IMR-90 (cell line): ENCODE results near the gene P4HA3. TPM values are rescaled to one million over a fixed set of nuclear protein-coding genes. Genes with fewer than 3 reads are reported as not detected.

Experiments
- ATAC-seq: fragments of 200-7000 bp; cut with Tn5 transposase; 2 replicates; pipeline ENCODE4 v1.9.1; 2020; ENCODE audit warnings: low read depth, mild to moderate bottlenecking, moderate library complexity
- Bru-seq: library from RNA; stranded (reverse); fragments of 400-500 nt; gene quantifications from one replicate; lab custom pipeline; 2021; lab: Mats Ljungman, UMichigan
- BruChase-seq, 2 experiments: library from RNA; stranded (reverse); fragments of 400-500 nt; gene quantifications; one replicate each; lab custom pipeline; 2021; lab: Mats Ljungman, UMichigan
- BruUV-seq: library from RNA; stranded (reverse); fragments of 400-500 nt; replicated peaks from 2 replicates; lab custom pipeline; 2021; lab: Mats Ljungman, UMichigan
- CTCF ChIA-PET: fragments of 300-600 bp; formaldehyde crosslinking; extraction: SDS; loops from one replicate; lab custom pipeline; 2021; ENCODE audit warnings: antibody characterized with exemption; lab: Yijun Ruan, JAX
- POLR2A ChIA-PET: fragments of 300-600 bp; sonication (Branson Sonifier 250); formaldehyde crosslinking; loops from one replicate; lab custom pipeline; 2022; ENCODE audit warnings: antibody characterized with exemption; ENCODE audit not compliant: unreplicated experiment; lab: Charles Lee
- DNase-seq: peaks from one replicate; pipeline ENCODE4 v3.0.0; 2013
- H2AFZ ChIP-seq: replicated peaks from 2 replicates; pipeline ENCODE3; 2013; ENCODE audit warnings: low read length, mild to moderate bottlenecking; ENCODE audit not compliant: poor library complexity
- H2AK5ac ChIP-seq: 2 replicates; pipeline ENCODE4 v1.6.1; 2013; ENCODE audit warnings: low read depth, low read length, inconsistent platforms
- H2AK9ac ChIP-seq: replicated peaks from 2 replicates; pipeline ENCODE3; 2013; ENCODE audit warnings: mild to moderate bottlenecking, low read depth, low read length, moderate library complexity; ENCODE audit not compliant: poor library complexity
- H2BK120ac ChIP-seq: 2 replicates; pipeline ENCODE4 v1.6.1; 2013; ENCODE audit warnings: low read depth, low read length, inconsistent platforms
- H2BK15ac ChIP-seq: 3 replicates; pipeline ENCODE4 v1.6.1; 2013; ENCODE audit warnings: low read depth, low read length, inconsistent platforms
- H2BK20ac ChIP-seq: 2 replicates; pipeline ENCODE4 v1.6.1; 2013; ENCODE audit warnings: low read depth, mild to moderate bottlenecking, inconsistent platforms, low read length, moderate library complexity
- H2BK5ac ChIP-seq: 2 replicates; pipeline ENCODE4 v1.6.1; 2013; ENCODE audit warnings: mild to moderate bottlenecking, low read depth, low read length, inconsistent platforms; ENCODE audit not compliant: poor library complexity, severe bottlenecking
- H3K14ac ChIP-seq: replicated peaks from 2 replicates; pipeline ENCODE4 v1.6.1; 2013; ENCODE audit warnings: low read depth, low read length, inconsistent platforms
- H3K18ac ChIP-seq: 2 replicates; pipeline ENCODE4 v1.6.1; 2013; ENCODE audit warnings: low read depth, low read length, control low read depth
- H3K23ac ChIP-seq: 2 replicates; pipeline ENCODE4 v1.6.1; 2013; ENCODE audit warnings: low read depth, low read length, inconsistent platforms
- H3K27ac ChIP-seq: 2 replicates; pipeline ENCODE4 v1.5.1; 2013; ENCODE audit warnings: mild to moderate bottlenecking, control low read depth, low read length; ENCODE audit not compliant: insufficient read depth
- H3K27me3 ChIP-seq: 2 replicates; pipeline ENCODE4 v1.6.1; 2013; ENCODE audit warnings: low read length; ENCODE audit not compliant: control insufficient read depth, insufficient read depth
- H3K36me3 ChIP-seq: 2 replicates; pipeline ENCODE4 v1.6.1; 2013; ENCODE audit warnings: low read length, mixed read lengths; ENCODE audit not compliant: control insufficient read depth, insufficient read depth
- H3K4ac ChIP-seq: 2 replicates; pipeline ENCODE4 v1.6.1; 2013; ENCODE audit warnings: low read depth, low read length, inconsistent platforms
- H3K4me1 ChIP-seq: 2 replicates; pipeline ENCODE4 v1.6.1; 2013; ENCODE audit warnings: low read length, mixed read lengths; ENCODE audit not compliant: control insufficient read depth, insufficient read depth
- H3K4me2 ChIP-seq: 2 replicates; pipeline ENCODE4 v1.6.1; 2013; ENCODE audit warnings: low read depth, mild to moderate bottlenecking, control low read depth, low read length, moderate library complexity
- H3K4me3 ChIP-seq: 2 replicates; pipeline ENCODE4 v1.5.1; 2013; ENCODE audit warnings: low read depth, mild to moderate bottlenecking, control low read depth, low read length, moderate library complexity; ENCODE audit not compliant: insufficient read depth
- H3K56ac ChIP-seq: 2 replicates; pipeline ENCODE4 v1.6.1; 2013; ENCODE audit warnings: low read length, inconsistent platforms; ENCODE audit not compliant: insufficient read depth; ENCODE audit errors: extremely low read depth
- H3K79me1 ChIP-seq, 2 experiments: 2 replicates each; pipeline ENCODE4 v1.6.1; 2013; ENCODE audit warnings: low read length in 2 of 2, inconsistent platforms in 1 of 2, low read depth in 1 of 2
- H3K9ac ChIP-seq: 2 replicates; pipeline ENCODE4 v1.6.1; 2013; ENCODE audit warnings: low read depth, low read length, control low read depth
- H3K9me1 ChIP-seq: 2 replicates; pipeline ENCODE4 v1.6.1; 2013; ENCODE audit warnings: low read length, inconsistent platforms; ENCODE audit not compliant: insufficient read depth
- H3K9me3 ChIP-seq: 2 replicates; pipeline ENCODE4 v1.6.1; 2013; ENCODE audit warnings: low read length; ENCODE audit not compliant: control insufficient read depth, insufficient read depth
- H4K20me1 ChIP-seq: 2 replicates; pipeline ENCODE4 v1.6.1; 2013; ENCODE audit warnings: low read length, inconsistent platforms; ENCODE audit not compliant: insufficient read depth
- H4K5ac ChIP-seq: 2 replicates; pipeline ENCODE4 v1.6.1; 2013; ENCODE audit warnings: mild to moderate bottlenecking, low read depth, low read length, control low read depth
- H4K8ac ChIP-seq, 2 experiments: 2 replicates each; pipeline ENCODE4 v1.6.1; 2013; ENCODE audit warnings: low read depth in 2 of 2, low read length in 2 of 2, control low read depth in 1 of 2, inconsistent platforms in 1 of 2
- H4K91ac ChIP-seq: 2 replicates; pipeline ENCODE4 v1.6.1; 2013; ENCODE audit warnings: low read depth, low read length, inconsistent platforms; ENCODE audit not compliant: insufficient read depth
- CTCF ChIP-seq: conservative IDR thresholded peaks from 2 replicates; pipeline ENCODE4 v1.5.1; 2012; ENCODE audit warnings: mild to moderate bottlenecking, low read depth, low read length, improper control_type of control experiment
- MAZ ChIP-seq: IDR thresholded peaks from 2 replicates; pipeline ENCODE4 v1.6.1; 2012; ENCODE audit warnings: low read depth, mild to moderate bottlenecking, low read length, improper control_type of control experiment, moderate library complexity, borderline replicate concordance
- RAD21 ChIP-seq: IDR thresholded peaks from 2 replicates; pipeline ENCODE4 v1.6.1; 2012; ENCODE audit warnings: low read length, improper control_type of control experiment
- SMC3 ChIP-seq: fragments of 150-350 bp; IDR thresholded peaks from 2 replicates; pipeline ENCODE4 v1.6.1; 2016; ENCODE audit warnings: low read depth, mild to moderate bottlenecking, antibody characterized with exemption, low read length, moderate library complexity
- WGBS, 2 experiments: methylation state at CpG; one replicate each; pipeline versions ENCODE4 v1.1.5 to v1.1.7; 2013; ENCODE audit warnings: missing lambda C conversion rate in 2 of 2; ENCODE audit not compliant: insufficient read length in 1 of 2; ENCODE audit errors: extremely low coverage in 2 of 2; 5-methylcytosine and 5-hydroxymethylcytosine counted together
- dilution Hi-C: fragments of 300-500 bp; cut with HindIII; formaldehyde crosslinking; loops from one replicate; pipeline ENCODE4 v1.14.3; 2018; ENCODE audit warnings: low sequenced_read_pairs; ENCODE audit not compliant: unreplicated experiment
- in situ Hi-C: fragments of 300-500 bp; cut with MboI; formaldehyde crosslinking; loops from 3 replicates; pipeline ENCODE4 v1.14.3; 2019; ENCODE audit warnings: low sequenced_read_pairs, inconsistent platforms, mixed read lengths
- intact Hi-C: fragments of 100-400 bp; cut with micrococcal nuclease; formaldehyde crosslinking; loops from 2 replicates; pipeline ENCODE4 v1.10.0; 2022
- long read RNA-seq: library from polyadenylated mRNA; unstranded; transcript quantifications from one replicate; pipeline ENCODE4 v2.0.0, GENCODE V29; 2021; ENCODE audit not compliant: unreplicated experiment
- polyA plus RNA-seq, 3 experiments: library from polyadenylated mRNA; depleted of rRNA; stranded (reverse); fragments of >200 nt; gene quantifications; 2 replicates each; pipeline ENCODE4 v1.2.3, GENCODE V29; 2012; ENCODE audit warnings: low replicate concordance in 1 of 3
- total RNA-seq: library from RNA; depleted of rRNA; stranded (reverse); fragments of >200 nt; gene quantifications from 2 replicates; pipeline ENCODE4 v1.2.3, GENCODE V29; 2012; rRNA removed

The P4HA3 gene
- total RNA-seq: 2.8 and 2.9 TPM in 2 replicates
- 4.9 and 5.7 TPM in 2 replicates for polyA plus RNA-seq (2012; rRNA removed)
- 4.4 and 4.5 TPM in 2 replicates for polyA plus RNA-seq (2012; cell fraction: cytosol; rRNA removed)
- polyA plus RNA-seq (2012; cell fraction: nucleus; rRNA removed; ENCODE audit: low replicate concordance): 2.0 and 4.4 TPM in 2 replicates
- percentile 36 among the genes with signal in this experiment for Bru-seq, nascent RNA
- BruChase-seq, experiment 1, labeled RNA remaining after a 6-hour chase: percentile 41 among the genes with signal in this experiment
- BruChase-seq, experiment 2, labeled RNA remaining after a 2-hour chase: percentile 37 among the genes with signal in this experiment
- long read RNA-seq, transcript P4HA3-201 (13 exons, 2,274 nt): major isoform, 12 of 18 reads
- long read RNA-seq, partial matches to known transcripts: 1 of 18 reads
- long read RNA-seq, other reads (novel, unspliced or antisense): 5 of 18 reads

- 0 out of 2 replicates have a peak, but pooled peaks have one; percentile 19 for TF ChIP-seq MAZ
- TF ChIP-seq RAD21: 0 out of 2 replicates have a peak, but pooled peaks have one; percentile 11
- TF ChIP-seq CTCF: peak; percentile 23; the same call in 1 of the 2 replicates
- no peak; the same call in 1 of the 2 replicates for TF ChIP-seq SMC3
- peak; percentile 28 for DNase-seq
- in situ Hi-C loops: no loop called here
Measured at GRCh38 chr11:74311352-74311926, at the start of gene P4HA3. Gene P4HA3 (minus strand): TSS chr11:74311640. CDS start chr11:74311611, 29 bp downstream.

More at GRCh38 chr11:74311352-74311926, at the start of gene P4HA3:
- intact Hi-C loops: loop anchor here (10.0 kb wide), 1 partner anchor 327 kb away; the partner anchor contains the start of gene UCP2
- WGBS, 2 experiments: 9% methylated on average over 29 of the region's 62 CpGs; no CpG with 5 or more reads in 1 of the 2 experiments
- Histone ChIP-seq H3K4me2 (peak within 1 kb of the TSS; percentile 93), H2AK9ac (peak within 1 kb of the TSS; percentile 90), H3K56ac (no peak within 1 kb of the TSS), H4K91ac (peak within 1 kb of the TSS; percentile 10; the same call in 1 of the 2 replicates), H3K36me3 (no peaks in the 10 kb centered on the region), H4K8ac (peak within 1 kb of the TSS; percentile 19 to 80), H3K14ac (peak within 1 kb of the TSS; percentile 37; the same call in 1 of the 2 replicates), H3K9me3 (0 out of 2 replicates have a peak, but pooled peaks cover 2% of the 10 kb centered on the region), H3K18ac (peak within 1 kb of the TSS; percentile 65), H2BK15ac (peak within 1 kb of the TSS; percentile 47; the same call in 2 of the 3 replicates), H2BK120ac (peak within 1 kb of the TSS; percentile 14; the same call in 1 of the 2 replicates), H3K4me3 (peak within 1 kb of the TSS; percentile 73), H3K4me1 (peaks cover 11% of the 10 kb centered on the region), H4K5ac (peak within 1 kb of the TSS; percentile 84), H3K27me3 (no peaks in the 10 kb centered on the region), H3K9me1 (peaks cover 11% of the 10 kb centered on the region), H3K23ac (no peak within 1 kb of the TSS), H3K79me1 (peaks cover 9 to 10% of the 10 kb centered on the region in 2 experiments; a peak in 3 of 4 replicates), H2AFZ (peak within 1 kb of the TSS; percentile 92), H2AK5ac (peak within 1 kb of the TSS; percentile 83), H3K9ac (peak within 1 kb of the TSS; percentile 65), H3K4ac (peak within 1 kb of the TSS; percentile 24), H2BK5ac (no peak within 1 kb of the TSS), H2BK20ac (no peak within 1 kb of the TSS; the same call in 1 of the 2 replicates), H3K27ac (peak within 1 kb of the TSS; percentile 18; the same call in 1 of the 2 replicates), H4K20me1 (no peaks in the 10 kb centered on the region)
- POLR2A ChIA-PET: no interaction called here
- dilution Hi-C loops: no loop called here
- BruUV-seq: no TSS peak
- ATAC-seq: peak; percentile 99
- CTCF ChIA-PET: no interaction called here
